Esophagus squamous epithelium (tissue), 4 donors: ENCODE data around the gene ELMO1.

Experiments used
- POLR2A ChIP-seq, 4 donors: fragments of 450-650 bp; IDR thresholded peaks; one replicate each; pipeline ENCODE4 v1.6.1; 2017; ENCODE audit warnings: antibody characterized with exemption in 4 of 4, mild to moderate bottlenecking in 4 of 4, moderate library complexity in 3 of 4
- TF ChIP-seq, protein P1 (sequence below), 6 experiments: fragments of 450-650 bp in 4 of 6; fragments of 200-600 bp in 2 of 6; sonication (generic) in 2 of 6; IDR thresholded peaks; one replicate each; pipeline ENCODE4 v1.5.1; 2016 to 2019; ENCODE audit warnings: antibody characterized with exemption in 6 of 6, mild to moderate bottlenecking in 4 of 6, moderate library complexity in 4 of 6

DNA sequence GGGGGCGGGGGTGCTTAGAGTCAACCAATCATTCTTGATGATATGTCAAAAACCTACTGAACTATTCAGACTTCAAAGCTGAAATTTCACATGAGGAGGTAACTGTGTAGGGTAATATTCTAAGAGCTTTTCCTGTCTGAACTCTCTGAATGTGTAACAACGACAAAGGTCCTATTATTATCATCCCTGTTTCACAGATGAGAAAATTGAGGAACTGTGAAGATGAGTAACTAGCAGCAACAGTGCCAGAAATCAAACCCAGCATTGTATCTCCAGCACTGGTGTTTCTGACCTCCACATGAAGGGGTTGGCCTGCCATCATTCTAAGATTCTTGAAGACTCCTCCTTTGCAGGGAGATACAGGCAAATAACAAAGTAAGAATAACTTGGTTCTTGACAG lies 429.7 kb downstream of the ELMO1 start:
- TF ChIP-seq, protein P1, sequence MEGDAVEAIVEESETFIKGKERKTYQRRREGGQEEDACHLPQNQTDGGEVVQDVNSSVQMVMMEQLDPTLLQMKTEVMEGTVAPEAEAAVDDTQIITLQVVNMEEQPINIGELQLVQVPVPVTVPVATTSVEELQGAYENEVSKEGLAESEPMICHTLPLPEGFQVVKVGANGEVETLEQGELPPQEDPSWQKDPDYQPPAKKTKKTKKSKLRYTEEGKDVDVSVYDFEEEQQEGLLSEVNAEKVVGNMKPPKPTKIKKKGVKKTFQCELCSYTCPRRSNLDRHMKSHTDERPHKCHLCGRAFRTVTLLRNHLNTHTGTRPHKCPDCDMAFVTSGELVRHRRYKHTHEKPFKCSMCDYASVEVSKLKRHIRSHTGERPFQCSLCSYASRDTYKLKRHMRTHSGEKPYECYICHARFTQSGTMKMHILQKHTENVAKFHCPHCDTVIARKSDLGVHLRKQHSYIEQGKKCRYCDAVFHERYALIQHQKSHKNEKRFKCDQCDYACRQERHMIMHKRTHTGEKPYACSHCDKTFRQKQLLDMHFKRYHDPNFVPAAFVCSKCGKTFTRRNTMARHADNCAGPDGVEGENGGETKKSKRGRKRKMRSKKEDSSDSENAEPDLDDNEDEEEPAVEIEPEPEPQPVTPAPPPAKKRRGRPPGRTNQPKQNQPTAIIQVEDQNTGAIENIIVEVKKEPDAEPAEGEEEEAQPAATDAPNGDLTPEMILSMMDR (IDR thresholded peaks at IDR 0.05): no peak
- no peak for TF ChIP-seq POLR2A (IDR thresholded peaks at IDR 0.05)
